Tibial nerve (tissue), 4 donors: ENCODE data around the gene TBC1D32. TPM values are rescaled to one million over a fixed set of nuclear protein-coding genes. Genes with fewer than 3 reads are reported as not detected.
"Not testable (repeated sequence)": the region's sequence is repeated elsewhere in the genome, so short reads cannot be mapped to it uniquely, and the experiment has no call there.

Experiments
- DNase-seq, 2 donors: peaks; one replicate each; pipeline ENCODE4 v3.0.0-alpha.2; 2019; ENCODE audit warnings: low spot score in 2 of 2
- H3K27ac ChIP-seq, 4 donors: fragments of 200-600 bp; sonication (generic) in 3 of 4; one replicate each; pipeline ENCODE4 v1.5.1; 2017 to 2019; ENCODE audit warnings: mild to moderate bottlenecking in 1 of 4
- H3K27me3 ChIP-seq, 2 donors: fragments of 200-600 bp; sonication (generic) in 1 of 2; one replicate each; pipeline versions ENCODE4 v1.5.1 to v1.6.0; 2017 to 2019
- H3K36me3 ChIP-seq, 3 donors: fragments of 200-600 bp; sonication (generic); one replicate each; pipeline ENCODE4 v1.5.1; 2018 to 2019
- H3K4me1 ChIP-seq, 4 donors: fragments of 200-600 bp; sonication (generic) in 3 of 4; one replicate each; pipeline ENCODE4 v1.5.1; 2017 to 2019
- H3K4me3 ChIP-seq, 4 donors: fragments of 200-600 bp; sonication (generic) in 3 of 4; one replicate each; pipeline ENCODE4 v1.5.1; 2017 to 2019; ENCODE audit warnings: mild to moderate bottlenecking in 1 of 4, moderate library complexity in 1 of 4
- H3K9me3 ChIP-seq, 4 donors: fragments of 200-600 bp; sonication (generic) in 3 of 4; one replicate each; pipeline ENCODE4 v1.5.1; 2017 to 2019
- CTCF ChIP-seq, 5 experiments: fragments of 200-600 bp in 3 of 5; fragments of 450-650 bp in 2 of 5; sonication (generic) in 3 of 5; IDR thresholded peaks; one replicate each; pipeline ENCODE4 v1.5.1; 2016 to 2019; ENCODE audit warnings: antibody characterized with exemption in 5 of 5, mild to moderate bottlenecking in 3 of 5, moderate library complexity in 2 of 5
- EP300 ChIP-seq, 2 donors: sonication (generic); formaldehyde crosslinking; IDR thresholded peaks; one replicate each; pipeline ENCODE4 v1.6.1; 2017; ENCODE audit warnings: antibody characterized with exemption in 2 of 2, mild to moderate bottlenecking in 1 of 2
- POLR2A ChIP-seq, 2 donors: fragments of 450-650 bp; IDR thresholded peaks; one replicate each; pipeline ENCODE4 v1.6.1; 2017; ENCODE audit warnings: antibody characterized with exemption in 2 of 2, mild to moderate bottlenecking in 2 of 2, moderate library complexity in 2 of 2
- WGBS, 2 donors: methylation state at CpG; one replicate each; pipeline ENCODE4 v1.1.5; 2018; 5-methylcytosine and 5-hydroxymethylcytosine counted together
- total RNA-seq, 4 donors: library from RNA; depleted of rRNA; stranded (reverse); fragments of >200 nt; gene quantifications; one replicate each; pipeline ENCODE4 v1.1.0, GENCODE V29; 2016

Gene TBC1D32
- total RNA-seq, result 10 to 100 TPM in 2 of 4 donors, 1 to 10 TPM in 2; 7.9 to 19.2 (median 11.4) TPM

GRCh38 chr6:121334299-121335086 lies at the start of gene TBC1D32:
Gene TBC1D32 (minus strand): TSS chr6:121334480. CDS start chr6:121334430, 50 bp downstream.
- 0 to 1% methylated on average over 40 to 51 of the region's 52 CpGs for WGBS, 2 donors
- no peaks in the 10 kb centered on the region for H3K27me3 ChIP-seq
- peak within 1 kb of the TSS; percentile 53 to 74 (median 68) for H3K4me3 ChIP-seq
- no peaks in the 10 kb centered on the region for H3K9me3 ChIP-seq
- DNase-seq, result peak; percentile 75 to 84
- H3K4me1 ChIP-seq, result peaks cover 0 to 7% (median 0%) of the 10 kb centered on the region in 4 donors
- H3K36me3 ChIP-seq, result no peaks in the 10 kb centered on the region
- peak; percentile 30 to 59 for TF ChIP-seq POLR2A (IDR thresholded peaks at IDR 0.05)
- TF ChIP-seq CTCF (IDR thresholded peaks at IDR 0.05), result peak in 1 of 5 experiments; percentile 56
- peak; percentile 71 to 92 for TF ChIP-seq EP300 (IDR thresholded peaks at IDR 0.05)
- peak within 1 kb of the TSS; percentile 97 to 100 (median 98) for H3K27ac ChIP-seq

GRCh38 chr6:121383478-121383877 lies 49.2 kb upstream of the TBC1D32 start:
- H3K27me3 ChIP-seq, result no peaks in the 10 kb centered on the region
- WGBS, 2 donors, result 69 to 70% methylated on average over 2 of the region's 2 CpGs
- H3K9me3 ChIP-seq, result no peaks in the 10 kb centered on the region
- no peaks in the 10 kb centered on the region for H3K36me3 ChIP-seq
- H3K4me3 ChIP-seq, result no peak overlapping the region
- no peak for TF ChIP-seq POLR2A (IDR thresholded peaks at IDR 0.05)
- no peak for TF ChIP-seq EP300 (IDR thresholded peaks at IDR 0.05)
- TF ChIP-seq CTCF (IDR thresholded peaks at IDR 0.05), result no peak
- H3K4me1 ChIP-seq, result no peaks in the 10 kb centered on the region
- no peak for DNase-seq
- H3K27ac ChIP-seq, result no peak overlapping the region

- WGBS, 2 donors, result 52% methylated on average over 3 of the region's 3 CpGs
- no peaks in the 10 kb centered on the region for H3K4me1 ChIP-seq
- no peak overlapping the region for H3K4me3 ChIP-seq
- H3K27ac ChIP-seq, result no peak overlapping the region
- no peaks in the 10 kb centered on the region for H3K27me3 ChIP-seq
- no peaks in the 10 kb centered on the region for H3K9me3 ChIP-seq
- no peak for DNase-seq
- no peaks in the 10 kb centered on the region for H3K36me3 ChIP-seq
- TF ChIP-seq CTCF (IDR thresholded peaks at IDR 0.05) (no peak), EP300 (IDR thresholded peaks at IDR 0.05) (no peak), POLR2A (IDR thresholded peaks at IDR 0.05) (no peak)
These were observed 48.3 kb upstream of the TBC1D32 start for GRCh38 chr6:121382467-121383121.

- peaks cover 0 to 23% (median 5%) of the 10 kb centered on the region in 4 donors for H3K9me3 ChIP-seq
- no peak overlapping the region for H3K27ac ChIP-seq
- DNase-seq, result no peak
- H3K4me1 ChIP-seq, result no peaks in the 10 kb centered on the region
- no peak overlapping the region for H3K4me3 ChIP-seq
- no peaks in the 10 kb centered on the region for H3K27me3 ChIP-seq
- WGBS, 2 donors, result 81 to 94% methylated on average over 4 of the region's 4 CpGs
- no peaks in the 10 kb centered on the region for H3K36me3 ChIP-seq
- TF ChIP-seq CTCF (IDR thresholded peaks at IDR 0.05), result no peak
- TF ChIP-seq POLR2A (IDR thresholded peaks at IDR 0.05), result no peak
- no peak for TF ChIP-seq EP300 (IDR thresholded peaks at IDR 0.05)
These were observed 42.1 kb upstream of the TBC1D32 start for GRCh38 chr6:121376411-121376810.

GRCh38 chr6:121374219-121374618 lies 39.9 kb upstream of the TBC1D32 start:
- not testable (repeated sequence) for H3K4me1 ChIP-seq, H3K36me3 ChIP-seq, H3K27me3 ChIP-seq, DNase-seq, H3K27ac ChIP-seq, H3K4me3 ChIP-seq
- peaks cover 0 to 23% (median 5%) of the 10 kb centered on the region in 4 donors for H3K9me3 ChIP-seq
- 95 to 100% methylated on average over 1 of the region's 1 CpG for WGBS, 2 donors
